ENCODE results near the gene RAE1. TPM values are rescaled to one million over a fixed set of nuclear protein-coding genes. Genes with fewer than 3 reads are reported as not detected.

RAE1 gene
- total RNA-seq, 1 experiment from 2014 or later: 34.5 TPM

- POLR2A ChIA-PET: no interaction called here
- CTCF ChIA-PET: no interaction called here
- in situ Hi-C loops (cut with HindIII; ENCODE audit: low pct_unique_long_range_greater_than_20kb, low sequenced_read_pairs): no loop called here
Observed at GRCh38 chr20:57382516-57382915, 31.5 kb downstream of the RAE1 start.

GRCh38 chr20:57383447-57384347, 32.6 kb downstream of the RAE1 start:
- Histone ChIP-seq H3K36me3 (ENCODE audit: control insufficient read depth, insufficient read depth, low read length) (no peaks in the 10 kb centered on the region; the same call in 1 of the 2 replicates), H3K27me3 (ENCODE audit: control insufficient read depth, insufficient read depth, low read length) (no peaks in the 10 kb centered on the region), H3K4me1 (ENCODE audit: control insufficient read depth, insufficient read depth, low read length) (no peaks in the 10 kb centered on the region; the same call in 1 of the 2 replicates), H3K9me3 (ENCODE audit: control insufficient read depth, insufficient read depth, low read depth, low read length) (no peaks in the 10 kb centered on the region), H3K4me3 (ENCODE audit: low read depth in 2 of 2, low read length in 2 of 2) (no peak overlapping the region), H3K27ac (ENCODE audit: low read length) (no peak overlapping the region)
- in situ Hi-C loops (cut with HindIII; ENCODE audit: low pct_unique_long_range_greater_than_20kb, low sequenced_read_pairs) (no loop called here), intact Hi-C loops (cut with micrococcal nuclease; ENCODE audit: unreplicated experiment) (no loop called here)
- TF ChIP-seq POLR2AphosphoS5 (IDR thresholded peaks at IDR 0.05; ENCODE audit: low read depth, low read length) (no peak), CTCF (IDR thresholded peaks at IDR 0.05) (no peak), TCF7L2 (IDR thresholded peaks at IDR 0.05; ENCODE audit: low read depth, low read length) (no peak), SIN3A (IDR thresholded peaks at IDR 0.05; ENCODE audit: borderline replicate concordance, insufficient read depth, low read depth, low read length) (no peak)
- TF ChIP-seq, protein P1, sequence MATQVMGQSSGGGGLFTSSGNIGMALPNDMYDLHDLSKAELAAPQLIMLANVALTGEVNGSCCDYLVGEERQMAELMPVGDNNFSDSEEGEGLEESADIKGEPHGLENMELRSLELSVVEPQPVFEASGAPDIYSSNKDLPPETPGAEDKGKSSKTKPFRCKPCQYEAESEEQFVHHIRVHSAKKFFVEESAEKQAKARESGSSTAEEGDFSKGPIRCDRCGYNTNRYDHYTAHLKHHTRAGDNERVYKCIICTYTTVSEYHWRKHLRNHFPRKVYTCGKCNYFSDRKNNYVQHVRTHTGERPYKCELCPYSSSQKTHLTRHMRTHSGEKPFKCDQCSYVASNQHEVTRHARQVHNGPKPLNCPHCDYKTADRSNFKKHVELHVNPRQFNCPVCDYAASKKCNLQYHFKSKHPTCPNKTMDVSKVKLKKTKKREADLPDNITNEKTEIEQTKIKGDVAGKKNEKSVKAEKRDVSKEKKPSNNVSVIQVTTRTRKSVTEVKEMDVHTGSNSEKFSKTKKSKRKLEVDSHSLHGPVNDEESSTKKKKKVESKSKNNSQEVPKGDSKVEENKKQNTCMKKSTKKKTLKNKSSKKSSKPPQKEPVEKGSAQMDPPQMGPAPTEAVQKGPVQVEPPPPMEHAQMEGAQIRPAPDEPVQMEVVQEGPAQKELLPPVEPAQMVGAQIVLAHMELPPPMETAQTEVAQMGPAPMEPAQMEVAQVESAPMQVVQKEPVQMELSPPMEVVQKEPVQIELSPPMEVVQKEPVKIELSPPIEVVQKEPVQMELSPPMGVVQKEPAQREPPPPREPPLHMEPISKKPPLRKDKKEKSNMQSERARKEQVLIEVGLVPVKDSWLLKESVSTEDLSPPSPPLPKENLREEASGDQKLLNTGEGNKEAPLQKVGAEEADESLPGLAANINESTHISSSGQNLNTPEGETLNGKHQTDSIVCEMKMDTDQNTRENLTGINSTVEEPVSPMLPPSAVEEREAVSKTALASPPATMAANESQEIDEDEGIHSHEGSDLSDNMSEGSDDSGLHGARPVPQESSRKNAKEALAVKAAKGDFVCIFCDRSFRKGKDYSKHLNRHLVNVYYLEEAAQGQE (IDR thresholded peaks at IDR 0.05; ENCODE audit: insufficient read depth in 1 of 2, low read depth in 2 of 2, low read length in 1 of 2): no peak
- ChIA-PET CTCF (interaction anchor here (0.7 kb wide), 1 partner anchor 260 kb away, joined by 3 read pairs; no protein-coding TSS in a partner anchor), POLR2A (interaction anchor here (0.7 kb wide), 1 partner anchor 24 kb away, joined by 6 read pairs; no protein-coding TSS in a partner anchor)
- DNase-seq (ENCODE audit: low read depth, low spot score) (no peak), ATAC-seq (no peak)
- BruUV-seq (replicated peaks): no TSS peak

More at GRCh38 chr20:57382516-57382915, 31.5 kb downstream of the RAE1 start:
- Histone ChIP-seq H3K4me3 (ENCODE audit: low read depth in 2 of 2, low read length in 2 of 2) (no peak overlapping the region), H3K36me3 (ENCODE audit: control insufficient read depth, insufficient read depth, low read length) (no peaks in the 10 kb centered on the region; the same call in 1 of the 2 replicates), H3K9me3 (ENCODE audit: control insufficient read depth, insufficient read depth, low read depth, low read length) (no peaks in the 10 kb centered on the region), H3K27ac (ENCODE audit: low read length) (no peak overlapping the region), H3K4me1 (ENCODE audit: control insufficient read depth, insufficient read depth, low read length) (no peaks in the 10 kb centered on the region), H3K27me3 (ENCODE audit: control insufficient read depth, insufficient read depth, low read length) (no peaks in the 10 kb centered on the region)
- DNase-seq (ENCODE audit: low read depth, low spot score) (no peak), ATAC-seq (no peak)
- intact Hi-C loops (cut with micrococcal nuclease; ENCODE audit: unreplicated experiment): no loop called here
- TF ChIP-seq SIN3A (IDR thresholded peaks at IDR 0.05; ENCODE audit: borderline replicate concordance, insufficient read depth, low read depth, low read length) (no peak), TCF7L2 (IDR thresholded peaks at IDR 0.05; ENCODE audit: low read depth, low read length) (no peak), POLR2AphosphoS5 (IDR thresholded peaks at IDR 0.05; ENCODE audit: low read depth, low read length) (no peak), CTCF (IDR thresholded peaks at IDR 0.05) (no peak)
- TF ChIP-seq, protein P1 (IDR thresholded peaks at IDR 0.05; ENCODE audit: insufficient read depth in 1 of 2, low read depth in 2 of 2, low read length in 1 of 2): no peak
- no TSS peak for BruUV-seq (replicated peaks)
